ENCODE data around the gene TBC1D30.

The TBC1D30 gene

GRCh38 chr12:64922853-64923252, 98.4 kb downstream of the TBC1D30 start:
- Histone ChIP-seq H4K20me1 (ENCODE audit: control insufficient read depth, insufficient read depth, low read depth, low read length) (no peaks in the 10 kb centered on the region), H3K4me2 (ENCODE audit: low read length) (no peak overlapping the region), H3K4me1 (ENCODE audit: control insufficient read depth, low read length) (no peaks in the 10 kb centered on the region), H3K27ac (ENCODE audit: low read depth, low read length) (no peak overlapping the region), H3K9me3 (ENCODE audit: control insufficient read depth, insufficient read depth, low read length) (no peaks in the 10 kb centered on the region), H3K79me2 (ENCODE audit: control insufficient read depth, low read length) (no peaks in the 10 kb centered on the region), H3K9me2 (replicated peaks; ENCODE audit: control insufficient read depth, low read length) (no peaks in the 10 kb centered on the region), H3K27me3 (ENCODE audit: control insufficient read depth, low read length) (no peaks in the 10 kb centered on the region; the same call in 1 of the 2 replicates), H3K36me3 (ENCODE audit: control insufficient read depth, low read length) (no peaks in the 10 kb centered on the region), H3K4me3 (ENCODE audit: low read length) (no peak overlapping the region), H3F3A (ENCODE audit: control insufficient read depth, insufficient read depth) (no peaks in the 10 kb centered on the region)
- no peak for TF ChIP-seq EZH2phosphoT487 (IDR thresholded peaks at IDR 0.05; ENCODE audit: borderline replicate concordance, low read length)
- TF ChIP-seq CTCF (IDR thresholded peaks at IDR 0.05; ENCODE audit: low read depth, low read length, poor library complexity, severe bottlenecking) = no peak

GRCh38 chr12:64923536-64923935, 99.1 kb downstream of the TBC1D30 start:
- Histone ChIP-seq H3K4me3 (ENCODE audit: low read length) (no peak overlapping the region), H3K9me3 (ENCODE audit: control insufficient read depth, insufficient read depth, low read length) (no peaks in the 10 kb centered on the region), H3K9me2 (replicated peaks; ENCODE audit: control insufficient read depth, low read length) (no peaks in the 10 kb centered on the region), H4K20me1 (ENCODE audit: control insufficient read depth, insufficient read depth, low read depth, low read length) (no peaks in the 10 kb centered on the region), H3K79me2 (ENCODE audit: control insufficient read depth, low read length) (no peaks in the 10 kb centered on the region), H3K36me3 (ENCODE audit: control insufficient read depth, low read length) (no peaks in the 10 kb centered on the region), H3F3A (ENCODE audit: control insufficient read depth, insufficient read depth) (no peaks in the 10 kb centered on the region), H3K4me1 (ENCODE audit: control insufficient read depth, low read length) (no peaks in the 10 kb centered on the region), H3K27ac (ENCODE audit: low read depth, low read length) (no peak overlapping the region), H3K27me3 (ENCODE audit: control insufficient read depth, low read length) (no peaks in the 10 kb centered on the region; the same call in 1 of the 2 replicates), H3K4me2 (ENCODE audit: low read length) (no peak overlapping the region)
- TF ChIP-seq CTCF (IDR thresholded peaks at IDR 0.05; ENCODE audit: low read depth, low read length, poor library complexity, severe bottlenecking) (no peak), EZH2phosphoT487 (IDR thresholded peaks at IDR 0.05; ENCODE audit: borderline replicate concordance, low read length) (no peak)

Measured in DOHH2 (cell line).